NCI-H146 treated with DMSO at 0.1 percent for 48 hours (cell line): ENCODE data around the gene PRKN.
"Not testable (repeated sequence)": the region's sequence is repeated elsewhere in the genome, so short reads cannot be mapped to it uniquely, and the experiment has no call there.

ENCODE experiments used
- DNase-seq: peaks from one replicate; lab custom pipeline; 2025; ENCODE audit not compliant: unreplicated experiment; lab: John Stamatoyannopoulos, UW

PRKN gene

GRCh38 chr6:162679681-162680080 lies 47.9 kb downstream of the PRKN start:
- DNase-seq = no peak

DNA sequence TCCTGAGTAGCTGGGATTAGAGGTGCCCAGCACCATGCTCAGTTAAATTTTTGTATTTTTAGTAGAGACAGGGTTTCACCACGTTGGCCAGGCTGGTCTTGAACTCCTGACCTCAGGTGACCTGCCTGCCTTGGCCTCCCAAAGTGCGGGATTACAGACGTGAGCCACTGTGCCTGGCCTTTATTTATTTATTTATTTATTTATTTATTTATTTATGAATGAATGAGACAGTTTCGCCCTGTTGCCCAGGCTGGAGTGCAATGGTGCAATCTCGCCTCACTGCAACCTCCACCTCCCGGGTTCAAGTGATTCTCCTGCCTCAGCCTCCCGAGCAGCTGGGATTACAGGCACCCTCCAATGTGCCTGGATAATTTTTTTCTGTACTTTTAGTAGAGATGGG lies 48.7 kb downstream of the PRKN start:
- DNase-seq = not testable (repeated sequence)

DNA sequence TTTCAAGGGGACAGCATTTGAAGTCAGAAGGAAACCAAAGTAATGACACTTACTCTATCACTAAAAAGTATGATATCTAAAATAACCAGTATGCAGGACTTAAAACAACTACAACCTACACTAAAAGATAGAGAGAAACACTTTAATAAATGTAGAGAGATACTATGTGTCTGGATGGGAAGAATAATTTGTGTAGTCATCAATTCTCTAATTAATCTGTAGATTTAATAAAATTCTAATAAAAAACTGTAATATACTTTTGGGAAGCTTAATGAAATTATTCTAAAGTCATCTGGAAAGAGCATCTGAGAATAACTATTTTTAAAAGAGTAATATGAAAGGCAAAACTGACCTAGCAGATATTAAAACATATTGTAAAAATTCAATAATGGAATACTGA lies 52.1 kb downstream of the PRKN start:
- no peak for DNase-seq

- DNase-seq = no peak
These were observed 53.1 kb downstream of the PRKN start for GRCh38 chr6:162674452-162674851.

DNA sequence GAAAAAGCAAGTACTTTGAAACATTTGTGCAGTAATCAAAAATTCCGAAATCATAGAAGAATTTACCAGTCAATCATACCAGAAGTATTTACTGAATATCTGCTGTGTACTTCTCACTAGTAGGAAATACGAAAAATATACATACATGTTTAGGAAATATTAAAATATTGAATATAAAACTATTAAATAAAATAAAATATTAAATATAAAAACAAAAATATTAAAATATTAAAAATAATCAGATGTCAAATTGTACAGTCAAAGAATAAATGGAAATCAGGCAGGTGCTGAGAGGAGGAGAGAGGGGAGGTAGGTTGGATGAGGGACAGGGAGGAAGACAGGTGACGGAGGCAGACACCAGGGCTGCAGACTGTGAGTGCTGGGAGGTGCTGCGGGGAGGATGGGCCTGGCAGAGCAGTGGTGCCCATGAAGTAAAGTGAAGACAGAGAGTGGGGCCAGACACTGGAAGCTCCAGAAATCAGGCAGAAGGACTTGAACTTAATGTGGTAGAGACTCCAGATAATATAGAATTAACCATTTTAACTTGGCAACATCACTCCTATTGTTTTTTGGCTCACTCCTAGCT lies 55.9 kb downstream of the PRKN start:
- no peak for DNase-seq

DNA sequence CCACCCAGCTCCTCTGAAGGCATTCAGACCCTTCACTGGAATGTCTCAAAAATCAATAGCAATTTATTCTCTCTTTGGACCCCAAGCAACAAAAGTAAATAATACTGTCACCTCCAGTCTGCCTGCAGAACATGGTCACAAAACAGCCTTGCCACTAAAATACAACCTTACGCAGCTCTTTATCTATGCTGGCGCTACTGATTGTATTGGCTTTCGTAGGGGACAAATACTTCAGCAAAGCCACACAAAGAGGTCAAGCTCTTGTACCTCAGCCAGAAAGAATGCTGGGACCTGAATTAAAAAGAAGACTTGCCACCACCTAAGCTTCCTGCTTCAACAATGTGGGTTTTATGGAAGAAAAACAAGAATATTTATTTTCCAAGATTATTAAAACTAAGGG lies 57.2 kb downstream of the PRKN start:
- no peak for DNase-seq

GRCh38 chr6:162666246-162666645 lies 61.3 kb downstream of the PRKN start:
- DNase-seq = no peak

GRCh38 chr6:162653808-162654207 lies 73.8 kb downstream of the PRKN start:
- no peak for DNase-seq

DNA sequence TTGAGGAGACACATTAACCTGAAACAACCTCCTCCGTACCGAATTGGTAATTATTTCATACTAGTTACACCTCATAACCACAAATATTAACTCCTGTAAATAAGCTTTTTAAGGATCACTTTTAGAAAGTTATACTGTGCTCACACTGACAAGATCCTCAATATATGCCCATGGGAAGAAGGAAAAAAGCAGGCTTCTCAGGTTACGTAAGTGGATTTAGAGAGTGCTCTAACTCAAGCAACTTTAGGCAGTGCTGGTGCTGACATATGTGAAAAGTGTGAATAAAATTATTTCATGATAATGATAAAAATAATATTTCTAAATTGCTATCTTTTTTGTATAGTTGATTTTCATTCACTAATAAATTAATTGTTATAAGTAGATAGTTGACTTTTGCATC lies 76.1 kb downstream of the PRKN start:
- no peak for DNase-seq

DNA sequence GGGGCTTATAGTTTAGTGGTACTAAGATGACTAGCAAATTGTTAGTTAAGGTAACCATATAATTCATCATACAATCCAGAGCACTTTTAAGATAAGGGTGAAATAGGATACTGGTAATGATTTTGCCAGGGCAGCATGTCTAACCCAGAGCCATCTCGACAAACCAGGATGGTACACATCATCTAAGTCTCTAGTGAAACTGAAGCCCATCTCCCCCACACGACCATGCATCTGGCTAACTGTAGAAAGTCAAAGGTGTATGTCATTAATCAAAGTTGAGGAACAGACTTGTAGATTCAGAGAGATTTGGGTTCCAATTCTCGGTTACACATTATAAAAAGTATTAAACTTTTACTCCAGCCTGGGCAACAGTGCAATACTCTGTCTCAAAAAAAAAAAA lies 78.3 kb downstream of the PRKN start:
- no peak for DNase-seq

- DNase-seq = no peak
These were observed 83.4 kb downstream of the PRKN start for GRCh38 chr6:162644153-162644552.

- DNase-seq = no peak
These were observed 86.8 kb downstream of the PRKN start for GRCh38 chr6:162640756-162641155.

DNA sequence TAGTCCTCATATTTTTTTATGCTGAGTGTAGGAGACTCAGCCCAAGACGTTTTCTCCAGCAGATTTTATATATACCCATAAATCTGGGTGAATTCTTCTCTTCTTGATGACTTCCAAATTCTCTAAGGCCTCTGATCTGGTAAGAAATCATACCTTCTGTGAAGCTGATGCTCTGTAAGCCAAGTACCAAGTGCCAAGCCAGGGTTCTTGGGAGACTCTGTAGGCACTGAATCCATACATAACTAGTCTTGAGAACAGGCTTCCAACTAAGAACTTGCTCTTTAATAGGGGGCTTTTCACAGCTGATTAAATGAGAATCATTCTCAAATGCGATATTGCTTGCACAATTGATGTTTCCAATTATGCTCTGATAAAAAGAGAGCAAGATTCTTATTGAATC lies 87.6 kb downstream of the PRKN start:
- no peak for DNase-seq

DNA sequence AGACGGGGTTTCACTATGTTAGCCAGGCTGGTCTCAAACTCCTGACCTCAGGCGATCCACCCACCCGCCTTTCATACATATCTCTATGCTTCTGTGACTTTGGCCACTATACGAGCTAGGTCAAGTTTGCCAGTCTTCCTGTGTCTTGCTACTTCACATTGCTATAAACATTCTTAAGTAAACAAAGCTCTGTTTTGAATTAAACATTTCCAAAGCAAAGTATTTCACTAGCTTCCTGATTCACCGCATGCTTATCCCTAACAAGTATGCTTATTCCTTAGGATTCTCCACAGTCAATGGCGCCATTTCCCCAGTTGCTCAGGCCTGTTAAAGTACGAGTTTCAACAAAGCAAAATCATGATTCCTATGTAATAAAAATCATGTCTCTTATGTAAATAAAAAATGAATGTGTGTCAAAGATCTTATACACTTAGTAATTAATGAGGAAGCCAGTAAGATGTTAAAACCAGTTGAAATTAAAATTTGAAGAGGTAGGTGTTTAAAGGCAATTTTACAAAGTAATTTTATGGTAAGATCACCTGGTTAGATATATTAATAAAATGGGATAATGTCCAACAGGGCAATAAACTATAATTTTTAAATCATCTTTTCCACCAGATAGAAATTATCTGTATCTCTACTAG lies 88.5 kb downstream of the PRKN start:
- DNase-seq = no peak

- no peak for DNase-seq
These were observed 90.2 kb downstream of the PRKN start for GRCh38 chr6:162637317-162637716.

- DNase-seq = no peak
These were observed 91.4 kb downstream of the PRKN start for GRCh38 chr6:162636167-162636566.

GRCh38 chr6:162631546-162631945 lies 96.0 kb downstream of the PRKN start:
- no peak for DNase-seq

GRCh38 chr6:162630069-162630468 lies 97.5 kb downstream of the PRKN start:
- DNase-seq = no peak

GRCh38 chr6:162627825-162628224 lies 99.7 kb downstream of the PRKN start:
- DNase-seq = no peak

GRCh38 chr6:162627362-162627761 lies 100.2 kb downstream of the PRKN start:
- no peak for DNase-seq

GRCh38 chr6:162626869-162627268 lies 100.7 kb downstream of the PRKN start:
- no peak for DNase-seq

DNA sequence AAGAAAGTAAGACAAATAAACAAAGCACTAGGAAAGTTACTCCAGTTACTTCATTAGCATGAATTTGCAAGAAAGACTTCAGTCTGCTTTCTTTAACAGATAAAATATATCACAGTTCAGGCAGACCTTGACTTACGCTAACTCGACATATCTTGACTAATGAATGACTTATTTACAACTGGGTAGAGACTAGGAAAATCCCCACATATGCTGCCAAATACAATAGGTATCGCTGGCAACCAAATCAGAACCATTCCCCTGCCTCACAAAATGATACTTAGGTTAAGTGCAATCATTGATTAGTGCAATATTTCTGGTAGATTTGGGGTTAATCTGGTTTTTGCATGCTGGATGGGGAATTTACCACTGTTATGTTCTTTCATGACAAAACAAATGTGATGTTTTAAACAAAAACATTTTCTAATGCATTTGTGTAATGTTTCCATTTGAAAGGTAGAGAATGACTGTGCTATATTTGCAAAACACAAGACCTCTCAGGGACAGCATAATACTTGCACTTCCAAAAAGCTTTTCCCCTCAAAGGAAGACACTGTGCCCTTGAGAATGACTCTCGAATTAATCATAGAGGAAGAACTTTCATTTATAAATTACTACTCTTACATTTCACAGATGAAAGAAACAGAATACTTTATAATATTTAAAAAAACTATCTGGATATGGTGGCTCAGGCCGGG lies 101.6 kb downstream of the PRKN start:
- no peak for DNase-seq

- no peak for DNase-seq
These were observed 105.0 kb downstream of the PRKN start for GRCh38 chr6:162622572-162622971.
